H1 (cell line): ENCODE results near the gene ST6GALNAC3. TPM values are rescaled to one million over a fixed set of nuclear protein-coding genes. Genes with fewer than 3 reads are reported as not detected.
A peak's percentile ranks its signal among the peaks of the same experiment; 100 is the strongest.

Source experiments
- CTCF ChIA-PET: fragments of 300-600 bp; sonication (Branson Sonifier 250); formaldehyde crosslinking; loops from one replicate; lab custom pipeline; 2021; ENCODE audit not compliant: partially characterized antibody; lab: Charles Lee
- POLR2A ChIA-PET: fragments of 300-600 bp; sonication (Branson Sonifier 250); formaldehyde crosslinking; loops from one replicate; lab custom pipeline; 2021; ENCODE audit warnings: inconsistent platforms; ENCODE audit not compliant: partially characterized antibody; lab: Charles Lee
- DNase-seq, 2 experiments: peaks; one replicate each; pipeline versions ENCODE4 v3.0.0 to v3.0.0-alpha.2; 2010 to 2022; ENCODE audit warnings: low spot score in 2 of 2, low read depth in 1 of 2, mixed read lengths in 1 of 2
- FAIRE-seq: peaks from 2 replicates; lab custom pipeline; 2011; peaks lifted over from hg19 to GRCh38; lab: Jason Lieb, UNC
- H2AFZ ChIP-seq: 2 replicates; pipeline ENCODE4 v1.8.1; 2012; ENCODE audit warnings: low read length, inconsistent platforms
- H2AK5ac ChIP-seq: 2 replicates; pipeline ENCODE4 v1.6.1; 2013; ENCODE audit warnings: low read depth, low read length
- H2BK120ac ChIP-seq: replicated peaks from 2 replicates; pipeline ENCODE3; 2013; ENCODE audit warnings: low read depth, low read length, inconsistent platforms
- H2BK12ac ChIP-seq: 2 replicates; pipeline ENCODE4 v1.6.1; 2013; ENCODE audit warnings: low read depth, low read length
- H2BK15ac ChIP-seq: 2 replicates; pipeline ENCODE4 v1.6.1; 2013; ENCODE audit warnings: low read length
- H2BK20ac ChIP-seq: 2 replicates; pipeline ENCODE4 v1.6.1; 2013; ENCODE audit warnings: low read length
- H2BK5ac ChIP-seq: 2 replicates; pipeline ENCODE4 v1.6.1; 2013; ENCODE audit warnings: low read depth, low read length
- H3K14ac ChIP-seq: 2 replicates; pipeline ENCODE4 v1.6.1; 2013; ENCODE audit warnings: inconsistent platforms; ENCODE audit not compliant: insufficient read length
- H3K18ac ChIP-seq: 2 replicates; pipeline ENCODE4 v1.6.1; 2013; ENCODE audit warnings: low read length; ENCODE audit errors: extremely low read depth
- H3K23ac ChIP-seq: 2 replicates; pipeline ENCODE4 v1.6.1; 2013; ENCODE audit warnings: inconsistent platforms; ENCODE audit not compliant: insufficient read length
- H3K23me2 ChIP-seq: 2 replicates; pipeline ENCODE4 v1.6.1; 2013; ENCODE audit warnings: low read depth, low read length
- H3K27ac ChIP-seq: 2 replicates; pipeline ENCODE4 v1.6.1; 2011; ENCODE audit warnings: low read depth, low read length, inconsistent platforms
- H3K27me3 ChIP-seq, 4 experiments: replicated peaks in 1 of 4; 1 replicate in 1 of 4; 2 replicates in 3 of 4; pipeline versions ENCODE4 v1.6.1 to v1.8.1; 2011 to 2013; ENCODE audit warnings: low read length in 3 of 4, mild to moderate bottlenecking in 3 of 4, inconsistent platforms in 2 of 4, mixed read lengths in 2 of 4, moderate library complexity in 1 of 4; ENCODE audit not compliant: control insufficient read depth in 3 of 4, insufficient read depth in 3 of 4; ENCODE audit errors: extremely low read depth in 1 of 4
- H3K36me3 ChIP-seq, 4 experiments: 2 replicates each; pipeline versions ENCODE4 v1.6.1 to v1.8.1; 2011 to 2013; ENCODE audit warnings: mild to moderate bottlenecking in 4 of 4, low read length in 3 of 4, moderate library complexity in 2 of 4, control low read depth in 1 of 4, inconsistent platforms in 1 of 4; ENCODE audit not compliant: insufficient read depth in 4 of 4, control insufficient read depth in 2 of 4
- H3K4ac ChIP-seq: replicated peaks from 2 replicates; pipeline ENCODE3; 2013; ENCODE audit warnings: low read length, low read depth, mixed read lengths, inconsistent platforms; ENCODE audit not compliant: insufficient read length
- H3K4me1 ChIP-seq, 4 experiments: replicated peaks in 1 of 4; 1 replicate in 1 of 4; 2 replicates in 3 of 4; pipeline versions ENCODE4 v1.6.1 to v1.8.1; 2011 to 2013; ENCODE audit warnings: low read length in 3 of 4, inconsistent platforms in 2 of 4, mixed read lengths in 1 of 4; ENCODE audit not compliant: insufficient read depth in 4 of 4, control insufficient read depth in 3 of 4
- H3K4me2 ChIP-seq, 2 experiments: 2 replicates each; pipeline versions ENCODE4 v1.6.1 to v1.8.1; 2011 to 2013; ENCODE audit warnings: low read depth in 2 of 2, low read length in 2 of 2, control low read depth in 1 of 2, inconsistent platforms in 1 of 2, mild to moderate bottlenecking in 1 of 2; ENCODE audit not compliant: insufficient read depth in 1 of 2
- H3K4me3 ChIP-seq, 4 experiments: fragments of 200-600, 300-600 bp in 1 of 4; sonication (generic), shearing (Covaris generic), sonication (Bioruptor Twin) in 1 of 4; 2 replicates each; pipeline versions ENCODE4 v1.5.1 to v1.8.1; 2011 to 2016; ENCODE audit warnings: low read length in 4 of 4, low read depth in 3 of 4, control low read depth in 2 of 4, inconsistent platforms in 2 of 4, mild to moderate bottlenecking in 2 of 4, mixed read lengths in 1 of 4, moderate library complexity in 1 of 4; ENCODE audit not compliant: insufficient read depth in 2 of 4; ENCODE audit errors: extremely low read depth in 1 of 4
- H3K56ac ChIP-seq: replicated peaks from 2 replicates; pipeline ENCODE3; 2013; ENCODE audit warnings: low read depth, mild to moderate bottlenecking, mixed read lengths, low read length, inconsistent platforms; ENCODE audit not compliant: insufficient read length
- H3K79me1 ChIP-seq: 2 replicates; pipeline ENCODE4 v1.6.1; 2013; ENCODE audit warnings: low read depth, low read length, control low read depth
- H3K79me2 ChIP-seq, 2 experiments: 2 replicates each; pipeline versions ENCODE4 v1.6.1 to v1.8.1; 2012 to 2013; ENCODE audit warnings: low read length in 2 of 2, mild to moderate bottlenecking in 2 of 2, inconsistent platforms in 1 of 2; ENCODE audit not compliant: insufficient read depth in 2 of 2, control insufficient read depth in 1 of 2
- H3K9ac ChIP-seq, 4 experiments: replicated peaks in 1 of 4; 1 replicate in 1 of 4; 2 replicates in 3 of 4; pipeline versions ENCODE4 v1.6.1 to v1.8.1; 2011 to 2013; ENCODE audit warnings: low read depth in 3 of 4, low read length in 3 of 4, control low read depth in 2 of 4, mild to moderate bottlenecking in 2 of 4, moderate library complexity in 2 of 4, inconsistent platforms in 1 of 4; ENCODE audit errors: extremely low read depth in 1 of 4
- H3K9me3 ChIP-seq, 2 experiments: 2 replicates each; pipeline versions ENCODE4 v1.6.1 to v1.8.1; 2012 to 2013; ENCODE audit warnings: mild to moderate bottlenecking in 2 of 2, moderate library complexity in 2 of 2, control low read depth in 1 of 2, inconsistent platforms in 1 of 2, low read depth in 1 of 2, low read length in 1 of 2, mixed read lengths in 1 of 2; ENCODE audit not compliant: insufficient read depth in 2 of 2
- H4K20me1 ChIP-seq, 2 experiments: replicated peaks in 1 of 2; 2 replicates each; pipeline versions ENCODE3 to v1.8.1; 2011 to 2013; ENCODE audit warnings: inconsistent platforms in 2 of 2, low read length in 2 of 2, mild to moderate bottlenecking in 1 of 2; ENCODE audit not compliant: insufficient read depth in 2 of 2, control insufficient read depth in 1 of 2
- H4K5ac ChIP-seq: 2 replicates; pipeline ENCODE4 v1.6.1; 2013; ENCODE audit warnings: low read length, low read depth, mixed read lengths, inconsistent platforms; ENCODE audit not compliant: insufficient read length
- H4K8ac ChIP-seq: 2 replicates; pipeline ENCODE4 v1.8.0; 2013; ENCODE audit warnings: mild to moderate bottlenecking, moderate library complexity, low read length, inconsistent platforms; ENCODE audit not compliant: insufficient read depth; ENCODE audit errors: extremely low read depth
- H4K91ac ChIP-seq: replicated peaks from 2 replicates; pipeline ENCODE3; 2013; ENCODE audit warnings: low read length, mixed read lengths, inconsistent platforms; ENCODE audit not compliant: insufficient read length
- ASH2L ChIP-seq: fragments of 200-600, 300-600 bp; sonication (generic); IDR thresholded peaks from one replicate; pipeline ENCODE4 v1.7.1; 2017; ENCODE audit warnings: low read length
- BCL11A ChIP-seq, 2 experiments: IDR thresholded peaks; one replicate each; pipeline ENCODE4 v1.6.1; 2011; ENCODE audit warnings: low read depth in 2 of 2, low read length in 2 of 2, mild to moderate bottlenecking in 2 of 2
- CBX5 ChIP-seq: fragments of 300-800, 300-1000 bp; sonication (generic); IDR thresholded peaks from 2 replicates; pipeline ENCODE4 v1.7.1; 2016; ENCODE audit warnings: antibody characterized with exemption, low read length, low read depth
- CTBP2 ChIP-seq: IDR thresholded peaks from 2 replicates; pipeline ENCODE4 v1.7.0; 2011; ENCODE audit warnings: borderline replicate concordance, mild to moderate bottlenecking, moderate library complexity, mixed read lengths, low read length; ENCODE audit not compliant: insufficient read depth, insufficient read length
- E2F6 ChIP-seq: IDR thresholded peaks from 2 replicates; pipeline ENCODE4 v1.6.1; 2012; ENCODE audit warnings: inconsistent platforms
- FOSL1 ChIP-seq: IDR thresholded peaks from 2 replicates; pipeline ENCODE4 v1.6.1; 2011; ENCODE audit warnings: mild to moderate bottlenecking, low read depth, low read length, moderate library complexity; ENCODE audit not compliant: insufficient read depth
- JUND ChIP-seq: IDR thresholded peaks from 2 replicates; pipeline ENCODE4 v1.6.1; 2011; ENCODE audit warnings: mild to moderate bottlenecking, improper control_type of control experiment, low read length
- MAX ChIP-seq: IDR thresholded peaks from 2 replicates; pipeline ENCODE4 v1.6.1; 2012; ENCODE audit warnings: inconsistent platforms
- NRF1 ChIP-seq: IDR thresholded peaks from 2 replicates; pipeline ENCODE4 v1.6.1; 2011; ENCODE audit warnings: mild to moderate bottlenecking, low read depth, low read length, improper control_type of control experiment
- POLR2A ChIP-seq, 2 experiments: IDR thresholded peaks; 1 replicate in 1 of 2; 2 replicates in 1 of 2; pipeline ENCODE4 v1.6.1; 2011; ENCODE audit warnings: low read depth in 2 of 2, low read length in 2 of 2, mild to moderate bottlenecking in 2 of 2; ENCODE audit errors: control extremely low read depth in 1 of 2
- POLR2AphosphoS5 ChIP-seq: IDR thresholded peaks from 2 replicates; pipeline ENCODE4 v1.6.1; 2011; ENCODE audit warnings: low read depth, low read length
- TAF1 ChIP-seq: IDR thresholded peaks from 2 replicates; pipeline ENCODE4 v1.6.1; 2011; ENCODE audit warnings: mild to moderate bottlenecking, low read depth, low read length
- TCF12 ChIP-seq: IDR thresholded peaks from 2 replicates; pipeline ENCODE4 v1.6.1; 2011; ENCODE audit warnings: low read depth, mild to moderate bottlenecking, low read length
- ZNF274 ChIP-seq: IDR thresholded peaks from 2 replicates; pipeline ENCODE4 v1.7.0; 2012; ENCODE audit warnings: low read length, borderline replicate concordance; ENCODE audit errors: extremely low read depth
- WGBS, 2 experiments: shearing (Covaris generic) in 1 of 2; methylation state at CpG; one replicate each; pipeline versions ENCODE4 v1.1.6 to v1.1.7; 2013 to 2015; ENCODE audit warnings: low lambda C conversion rate in 2 of 2, mixed read lengths in 2 of 2, inconsistent platforms in 1 of 2, low coverage in 1 of 2, missing lambda C conversion rate in 1 of 2; ENCODE audit not compliant: insufficient replicate concordance in 2 of 2, insufficient coverage in 1 of 2, insufficient read length in 1 of 2; ENCODE audit errors: extremely low coverage in 1 of 2, missing lambda C conversion rate in 1 of 2; 5-methylcytosine and 5-hydroxymethylcytosine counted together
- polyA plus RNA-seq, 7 experiments: library from polyadenylated mRNA; depleted of rRNA in 3 of 7; stranded (reverse) in 5 of 7; unstranded in 2 of 7; fragments of >200 nt in 5 of 7; fragments of 200-250 nt in 2 of 7; gene quantifications; 1 replicate in 5 of 7; 2 replicates in 1 of 7; 4 replicates in 1 of 7; pipeline versions ENCODE4 v1.2.1 to v1.2.3, GENCODE V29; 2011 to 2013; ENCODE audit warnings: missing spikeins in 2 of 7, mixed read lengths in 2 of 7
- total RNA-seq: library from RNA; stranded (reverse); fragmentation: NEBNext Ultra II Directional; extraction: Animal tissue kit (Norgen Biotek cat#: 25700); gene quantifications from 2 replicates; pipeline ENCODE4 v1.2.1, GENCODE V29; 2021

The ST6GALNAC3 gene
- total and polyA plus RNA-seq, 2 of the 8 experiments (the other 6 are each of a cell fraction or from before 2014, with no cell fraction given), result 4.9 to 19.0 TPM

GRCh38 chr1:76239470-76239918 is 164.9 kb downstream of the ST6GALNAC3 start:
- Histone ChIP-seq H3K14ac (no peak overlapping the region), H3K9ac (no peak overlapping the region), H2AK5ac (no peak overlapping the region; the same call in 1 of the 2 replicates), H2BK5ac (no peak overlapping the region), H3K4ac (no peak overlapping the region), H3K36me3 (no peaks in the 10 kb centered on the region), H2AFZ (no peak overlapping the region), H3K27ac (peak overlapping the region; percentile 29; the same call in 1 of the 2 replicates), H3K79me1 (no peaks in the 10 kb centered on the region), H3K9me3 (0 out of 4 replicates have a peak, but pooled peaks cover 0 to 2% of the 10 kb centered on the region in 2 experiments), H3K23ac (no peak overlapping the region), H2BK12ac (no peak overlapping the region), H3K4me1 (peaks cover 1 to 18% (median 13%) of the 10 kb centered on the region in 4 experiments; a peak in 6 of 7 replicates), H2BK20ac (no peak overlapping the region), H3K4me3 (no peak overlapping the region), H3K18ac (no peak overlapping the region), H4K8ac (no peak overlapping the region), H4K5ac (no peak overlapping the region), H3K79me2 (no peaks in the 10 kb centered on the region), H2BK120ac (no peak overlapping the region), H4K20me1 (no peaks in the 10 kb centered on the region), H3K27me3 (no peaks in the 10 kb centered on the region), H3K23me2 (no peaks in the 10 kb centered on the region), H4K91ac (no peak overlapping the region), H3K56ac (no peak overlapping the region), H3K4me2 (no peak overlapping the region), H2BK15ac (no peak overlapping the region; the same call in 1 of the 2 replicates)
- WGBS, 2 experiments, result 67% methylated on average over 3 of the region's 3 CpGs; no CpG with 5 or more reads in 1 of the 2 experiments
- CTCF ChIA-PET, result no interaction called here
- DNase-seq, result no peak
- POLR2A ChIA-PET, result interaction anchor here (0.7 kb wide), 1 partner anchor 57 kb away, joined by 5 read pairs; no protein-coding TSS in a partner anchor
- peak; percentile 24 for FAIRE-seq
- TF ChIP-seq NRF1 (no peak), MAX (no peak), TCF12 (no peak), POLR2A (IDR thresholded peaks at IDR 0.05; ENCODE audit: control extremely low read depth in 1 of 2, low read depth in 2 of 2, low read length in 2 of 2) (no peak), ZNF274 (no peak), E2F6 (no peak), ASH2L (no peak), POLR2AphosphoS5 (no peak), JUND (no peak), BCL11A (IDR thresholded peaks at IDR 0.05; ENCODE audit: low read depth in 2 of 2, low read length in 2 of 2) (no peak), TAF1 (no peak), CTBP2 (no peak), CBX5 (no peak), FOSL1 (no peak)
